Measurements from ENCODE around the gene RYR1.

RYR1 gene

GRCh38 chr19:38433268-38433733 lies at the start of gene RYR1:
Gene RYR1 (plus strand): TSS chr19:38433691. CDS start chr19:38433830, 139 bp downstream.
- DNase-seq (ENCODE audit: low spot score) (no peak), FAIRE-seq (no peak)

DNA sequence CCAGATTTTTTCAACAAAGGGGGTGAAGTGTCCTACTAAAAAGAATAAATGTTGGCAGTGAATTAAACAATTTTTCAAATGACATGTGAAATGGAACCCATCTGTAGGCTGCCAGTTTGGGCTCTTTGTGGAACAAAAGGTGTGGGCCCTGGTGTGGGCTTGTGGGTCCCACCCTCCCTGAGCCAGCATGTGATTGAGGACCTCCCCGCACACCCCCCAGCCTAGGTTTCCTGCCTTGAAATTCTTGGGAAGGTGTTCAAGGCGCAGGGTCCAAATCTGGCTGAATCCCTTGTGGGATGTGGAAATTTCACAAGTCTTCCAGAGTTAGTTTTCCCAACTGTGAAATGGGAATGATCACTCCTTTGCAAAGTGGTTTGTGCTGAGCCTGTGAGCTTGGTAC lies 49.7 kb upstream of the RYR1 start:
- no peak for DNase-seq (ENCODE audit: low spot score)

GRCh38 chr19:38384209-38385027 lies 49.1 kb upstream of the RYR1 start:
- no peak for FAIRE-seq
- DNase-seq (ENCODE audit: low spot score): no peak

More for the DNA sequence above, 49.7 kb upstream of the RYR1 start:
- no peak for FAIRE-seq

GRCh38 chr19:38385057-38385803 lies 48.3 kb upstream of the RYR1 start:
- no peak for DNase-seq (ENCODE audit: low spot score)
- FAIRE-seq: no peak

- DNase-seq (ENCODE audit: low spot score) (no peak), FAIRE-seq (no peak)
Measured at GRCh38 chr19:38385804-38386257, 47.7 kb upstream of the RYR1 start.

DNA sequence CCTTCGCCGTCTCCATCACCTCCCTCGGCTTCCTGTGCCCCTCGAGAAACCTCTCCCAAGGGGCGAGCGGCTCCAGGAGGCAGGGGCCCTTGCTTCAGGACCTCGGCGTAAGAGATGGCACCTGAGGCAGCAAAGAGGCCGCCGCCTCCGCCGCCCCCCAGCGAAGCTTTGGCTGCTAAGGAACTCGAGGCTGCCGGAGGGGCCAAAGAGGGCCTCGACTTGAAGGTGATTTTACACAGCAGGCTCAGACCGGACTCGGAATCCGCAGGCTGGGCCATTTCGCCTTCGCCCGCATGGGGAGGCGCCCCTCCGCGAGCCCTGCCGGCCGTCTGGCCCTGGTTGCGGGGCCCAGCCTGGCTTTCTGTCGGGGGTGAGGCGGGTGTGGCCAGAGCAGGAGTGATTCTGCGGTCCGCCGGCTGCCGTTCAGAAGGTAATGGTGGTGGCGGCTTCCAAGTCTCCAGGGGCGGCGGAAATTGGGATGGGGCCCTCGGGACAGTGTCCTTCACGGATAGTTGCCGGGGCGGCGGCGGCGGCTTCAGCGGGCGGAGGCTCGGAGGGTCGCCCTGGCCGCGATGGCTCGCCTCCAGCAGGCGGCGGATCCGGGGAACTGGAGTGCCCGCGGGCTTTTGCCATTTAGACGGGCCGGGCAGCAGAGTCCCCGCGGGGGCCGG lies 47.1 kb upstream of the RYR1 start:
- DNase-seq (ENCODE audit: low spot score) (no peak), FAIRE-seq (no peak)

GRCh38 chr19:38386971-38387549 lies 46.4 kb upstream of the RYR1 start:
- FAIRE-seq (no peak), DNase-seq (ENCODE audit: low spot score) (no peak)

- peak; percentile 53 for DNase-seq (ENCODE audit: low spot score)
Measured at GRCh38 chr19:38387550-38388348, 45.7 kb upstream of the RYR1 start, which contains the start of gene GGN. Gene GGN (minus strand): TSS chr19:38388034. CDS start chr19:38387261, 773 bp downstream.

DNA sequence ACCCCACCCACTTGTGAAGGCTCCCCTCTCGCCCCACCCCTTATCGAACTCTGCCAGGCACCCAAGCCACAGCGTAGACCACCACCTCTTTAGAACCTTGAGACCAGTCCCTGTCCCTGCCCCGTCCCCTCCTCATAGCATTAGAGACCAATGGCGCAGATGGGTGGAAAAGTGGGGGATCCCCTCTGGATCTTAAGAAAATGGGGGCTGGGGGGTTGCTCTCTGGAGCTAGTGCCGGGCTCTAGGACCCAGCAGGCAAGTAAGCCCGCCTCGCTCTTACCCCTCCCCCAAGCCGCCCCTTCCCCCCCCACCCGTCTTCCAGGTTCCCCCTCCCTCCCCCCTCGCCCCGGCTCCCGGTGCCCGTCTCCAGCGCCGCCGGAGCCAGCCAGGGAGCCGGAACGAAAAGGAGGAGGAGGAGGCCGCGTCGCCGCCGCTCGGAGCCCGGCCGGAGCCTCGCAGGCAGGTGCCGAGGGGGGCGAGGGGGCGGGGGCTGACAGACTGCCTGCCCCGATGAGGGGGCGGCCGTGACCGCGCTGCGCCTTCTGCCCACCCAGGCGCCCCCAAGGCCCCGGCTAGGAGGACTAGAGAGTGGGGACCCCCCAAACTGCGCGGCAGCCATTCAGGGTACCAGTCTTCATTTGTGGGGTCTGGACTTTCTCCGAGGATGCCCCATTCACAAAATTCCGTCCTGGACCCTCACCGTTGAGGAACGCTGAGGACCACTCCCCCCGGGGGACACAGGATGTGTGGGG lies 45.0 kb upstream of the RYR1 start, which contains the start of gene SPRED3:
Gene SPRED3, plus strand, starts transcription at position 349 of the 752 bp plus-strand sequence. CDS start 1,606 bp downstream, outside the sequence.
- no peak for DNase-seq (ENCODE audit: low spot score)
- FAIRE-seq: no peak

More at GRCh38 chr19:38387550-38388348, 45.7 kb upstream of the RYR1 start, which contains the start of gene GGN:
- FAIRE-seq: no peak

GRCh38 chr19:38389101-38389925 lies 44.2 kb upstream of the RYR1 start:
- no peak for FAIRE-seq

DNA sequence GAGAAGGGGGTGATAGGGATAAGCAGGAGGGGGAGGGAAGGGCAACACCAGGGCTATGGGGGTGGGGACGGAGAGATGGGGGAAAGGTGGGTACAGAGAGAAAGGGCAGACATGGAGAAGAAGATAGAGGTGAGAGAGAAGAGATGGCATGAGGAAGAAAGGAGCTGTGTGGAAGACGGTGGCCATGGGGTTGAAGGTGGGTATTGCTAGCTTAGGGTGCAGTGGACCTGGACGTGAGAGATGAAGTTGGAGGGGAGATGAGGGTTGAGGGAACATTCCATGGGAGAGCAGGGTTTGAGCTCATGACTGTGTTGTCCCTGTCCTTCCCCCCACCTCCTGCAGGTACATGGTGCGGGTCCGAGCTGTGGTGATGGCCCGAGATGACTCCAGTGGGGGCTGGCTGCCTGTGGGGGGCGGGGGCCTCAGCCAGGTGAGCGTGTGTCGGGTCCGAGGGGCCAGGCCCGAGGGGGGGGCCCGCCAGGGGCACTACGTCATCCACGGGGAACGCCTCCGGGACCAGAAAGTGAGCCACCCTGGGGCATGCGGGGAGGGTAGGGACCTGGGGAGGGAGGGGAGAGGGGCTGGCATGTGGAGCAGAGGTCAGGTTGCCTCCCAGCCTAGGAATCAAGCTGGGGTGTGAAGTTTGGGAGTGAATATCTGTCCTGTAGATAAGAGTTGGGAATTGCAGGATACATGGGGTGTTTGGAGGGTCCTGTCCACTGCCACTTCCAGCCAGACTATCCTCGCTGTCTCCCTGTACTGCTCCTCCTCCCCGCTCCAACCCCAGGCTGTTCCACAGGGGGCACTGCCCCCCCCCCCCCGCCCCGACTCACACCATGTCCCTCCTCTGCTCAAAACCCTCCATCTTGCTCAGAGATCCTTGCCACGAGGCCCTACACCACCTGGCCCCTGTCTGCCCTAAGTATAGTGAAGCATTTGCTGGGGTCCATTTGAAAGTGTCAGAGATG lies 43.2 kb upstream of the RYR1 start:
- FAIRE-seq (no peak), DNase-seq (ENCODE audit: low spot score) (no peak)

More at GRCh38 chr19:38389101-38389925, 44.2 kb upstream of the RYR1 start:
- DNase-seq (ENCODE audit: low spot score): peak; percentile 40

GRCh38 chr19:38391911-38392464 lies 41.5 kb upstream of the RYR1 start:
- DNase-seq (ENCODE audit: low spot score) (no peak), FAIRE-seq (no peak)

- FAIRE-seq (no peak), DNase-seq (ENCODE audit: low spot score) (peak; percentile 30)
Measured at GRCh38 chr19:38392707-38393308, 40.7 kb upstream of the RYR1 start.

- DNase-seq (ENCODE audit: low spot score) (no peak), FAIRE-seq (no peak)
Measured at GRCh38 chr19:38394488-38394887, 39.0 kb upstream of the RYR1 start.

- FAIRE-seq (no peak), DNase-seq (ENCODE audit: low spot score) (no peak)
Measured at GRCh38 chr19:38395381-38396114, 37.9 kb upstream of the RYR1 start.

GRCh38 chr19:38399081-38399480 lies 34.4 kb upstream of the RYR1 start:
- DNase-seq (ENCODE audit: low spot score) (no peak), FAIRE-seq (no peak)

All from RCC 7860 (cell line).